ENCODE measurements around the gene USP36.

The USP36 gene

DNA sequence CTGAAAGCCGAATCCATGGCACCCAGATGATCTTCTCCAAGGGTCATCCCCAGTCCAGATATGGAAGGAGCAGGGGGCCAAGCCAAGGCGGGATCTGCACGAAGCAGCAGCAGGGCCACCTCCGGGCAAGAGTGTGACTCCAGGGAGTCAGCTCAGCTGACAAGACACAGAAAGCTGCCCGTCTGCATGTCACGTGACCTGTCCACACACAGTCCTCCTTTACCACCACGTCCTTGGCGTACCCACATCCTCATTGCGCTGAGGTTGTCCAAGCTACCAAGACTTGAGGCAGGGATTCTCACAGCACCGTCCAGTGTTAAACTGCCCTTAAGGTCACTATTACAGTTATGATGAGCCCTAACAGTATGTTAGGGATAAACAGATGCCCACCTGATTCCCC, 47.2 kb downstream of the USP36 start:
- Histone ChIP-seq H3K36me3 (ENCODE audit: control insufficient read depth, insufficient read depth, low read length) (peaks cover 41% of the 10 kb centered on the region), H3K27me3 (ENCODE audit: control insufficient read depth, insufficient read depth, low read length) (no peaks in the 10 kb centered on the region), H3K9me3 (ENCODE audit: control insufficient read depth, insufficient read depth, low read length) (no peaks in the 10 kb centered on the region), H3K4me3 (ENCODE audit: low read depth, low read length) (no peak overlapping the region), H3K9ac (ENCODE audit: low read depth, low read length) (no peak overlapping the region), H3K4me1 (ENCODE audit: control insufficient read depth, insufficient read depth, low read length) (no peaks in the 10 kb centered on the region)

DNA sequence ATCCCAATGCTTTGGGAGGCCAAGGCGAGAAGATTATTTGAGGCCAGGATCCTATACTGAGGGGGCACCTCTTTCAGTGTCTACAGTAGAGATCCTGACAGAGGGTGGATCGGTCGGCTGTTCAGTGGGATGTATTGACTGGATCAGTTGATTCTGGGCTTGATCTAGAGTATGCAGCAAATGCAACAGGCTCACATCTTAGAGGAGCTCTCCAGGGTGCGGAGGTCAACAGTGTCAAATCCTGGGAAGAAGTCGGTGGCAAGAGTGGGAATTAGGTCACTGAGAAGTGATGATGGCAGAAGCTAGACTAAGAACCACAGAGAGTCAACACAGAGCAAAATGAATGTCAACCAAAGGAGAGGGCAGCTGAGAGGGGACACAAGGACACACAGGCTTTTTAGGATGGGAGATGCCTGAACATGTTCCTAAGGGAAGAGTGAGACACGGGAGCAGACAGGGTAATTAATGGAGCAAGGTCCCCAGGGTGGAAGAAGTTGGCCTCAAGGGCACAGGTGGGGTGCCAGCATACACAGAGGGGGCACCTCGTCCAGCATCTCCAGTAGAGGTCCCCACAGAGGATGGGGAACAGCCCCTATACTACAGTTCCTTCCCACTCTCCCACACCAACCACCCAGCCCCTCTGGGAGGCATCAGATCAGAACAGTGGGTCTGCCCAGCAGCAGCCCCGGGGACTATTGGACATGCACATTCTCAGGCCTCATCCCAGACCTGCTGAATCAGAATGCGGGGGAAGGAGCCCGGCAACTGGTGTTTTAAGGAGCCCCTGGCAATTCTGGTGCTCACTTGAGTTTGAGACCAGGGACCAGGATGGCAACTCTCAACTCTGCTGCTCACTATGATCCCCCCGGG, 48.5 kb downstream of the USP36 start:
- H3K9me3 ChIP-seq (ENCODE audit: control insufficient read depth, insufficient read depth, low read length) = no peaks in the 10 kb centered on the region
- H3K36me3 ChIP-seq (ENCODE audit: control insufficient read depth, insufficient read depth, low read length) = peaks cover 28% of the 10 kb centered on the region
- no peaks in the 10 kb centered on the region for H3K4me1 ChIP-seq (ENCODE audit: control insufficient read depth, insufficient read depth, low read length)
- H3K27me3 ChIP-seq (ENCODE audit: control insufficient read depth, insufficient read depth, low read length) = no peaks in the 10 kb centered on the region
- no peak overlapping the region for H3K4me3 ChIP-seq (ENCODE audit: low read depth, low read length)
- H3K9ac ChIP-seq (ENCODE audit: low read depth, low read length) = no peak overlapping the region

DNA sequence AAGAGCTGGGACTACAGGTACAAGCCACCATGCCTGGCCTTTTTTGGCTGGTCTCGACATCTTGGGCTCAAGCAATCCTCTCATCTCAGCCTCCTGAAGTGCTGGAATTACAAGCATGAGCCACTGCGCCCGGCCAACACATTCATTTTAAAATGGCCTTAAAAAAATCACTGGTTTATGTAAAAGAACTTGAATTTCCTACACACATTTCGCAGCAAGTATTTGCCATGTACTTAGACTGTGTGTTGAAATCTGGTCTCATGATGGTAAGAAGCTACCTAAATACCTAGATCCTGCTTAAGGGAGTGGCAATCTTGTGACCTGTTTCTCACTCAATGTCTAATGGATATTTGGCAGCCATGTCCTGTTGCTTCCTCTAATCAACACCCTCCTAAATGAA, 50.1 kb downstream of the USP36 start:
- Histone ChIP-seq H3K9me3 (ENCODE audit: control insufficient read depth, insufficient read depth, low read length) (no peaks in the 10 kb centered on the region), H3K4me3 (ENCODE audit: low read depth, low read length) (no peak overlapping the region), H3K4me1 (ENCODE audit: control insufficient read depth, insufficient read depth, low read length) (no peaks in the 10 kb centered on the region), H3K27me3 (ENCODE audit: control insufficient read depth, insufficient read depth, low read length) (no peaks in the 10 kb centered on the region), H3K36me3 (ENCODE audit: control insufficient read depth, insufficient read depth, low read length) (peaks cover 14% of the 10 kb centered on the region), H3K9ac (ENCODE audit: low read depth, low read length) (no peak overlapping the region)

DNA sequence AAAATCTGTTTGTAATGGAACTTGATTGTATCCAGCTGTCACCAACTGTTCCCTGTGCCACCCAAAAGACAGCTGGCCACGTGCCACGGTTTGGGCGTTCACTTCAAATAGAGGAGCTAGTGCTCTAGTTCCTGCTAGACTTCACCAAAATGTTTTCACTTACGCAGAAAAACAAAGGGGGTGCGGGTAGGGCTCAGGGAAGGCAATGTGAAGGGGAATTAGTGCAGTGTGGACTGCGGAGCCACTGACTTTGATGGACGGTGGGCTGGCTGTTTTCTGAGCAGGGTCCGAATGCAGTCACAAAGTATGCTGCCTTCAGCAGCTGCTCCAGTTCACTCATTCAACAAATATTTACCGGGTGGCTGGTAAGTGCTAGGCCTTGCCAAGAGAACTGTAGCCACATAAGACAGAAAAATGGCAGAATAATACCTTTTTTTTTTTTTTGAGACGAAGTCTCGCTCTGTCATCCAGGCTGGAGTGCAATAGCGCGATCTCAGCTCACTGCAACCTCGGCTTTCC, 50.9 kb downstream of the USP36 start:
- no peaks in the 10 kb centered on the region for H3K27me3 ChIP-seq (ENCODE audit: control insufficient read depth, insufficient read depth, low read length)
- peaks cover 8% of the 10 kb centered on the region for H3K36me3 ChIP-seq (ENCODE audit: control insufficient read depth, insufficient read depth, low read length)
- H3K9ac ChIP-seq (ENCODE audit: low read depth, low read length) = no peak overlapping the region
- H3K4me1 ChIP-seq (ENCODE audit: control insufficient read depth, insufficient read depth, low read length) = peaks cover 2% of the 10 kb centered on the region
- no peaks in the 10 kb centered on the region for H3K9me3 ChIP-seq (ENCODE audit: control insufficient read depth, insufficient read depth, low read length)
- no peak overlapping the region for H3K4me3 ChIP-seq (ENCODE audit: low read depth, low read length)

DNA sequence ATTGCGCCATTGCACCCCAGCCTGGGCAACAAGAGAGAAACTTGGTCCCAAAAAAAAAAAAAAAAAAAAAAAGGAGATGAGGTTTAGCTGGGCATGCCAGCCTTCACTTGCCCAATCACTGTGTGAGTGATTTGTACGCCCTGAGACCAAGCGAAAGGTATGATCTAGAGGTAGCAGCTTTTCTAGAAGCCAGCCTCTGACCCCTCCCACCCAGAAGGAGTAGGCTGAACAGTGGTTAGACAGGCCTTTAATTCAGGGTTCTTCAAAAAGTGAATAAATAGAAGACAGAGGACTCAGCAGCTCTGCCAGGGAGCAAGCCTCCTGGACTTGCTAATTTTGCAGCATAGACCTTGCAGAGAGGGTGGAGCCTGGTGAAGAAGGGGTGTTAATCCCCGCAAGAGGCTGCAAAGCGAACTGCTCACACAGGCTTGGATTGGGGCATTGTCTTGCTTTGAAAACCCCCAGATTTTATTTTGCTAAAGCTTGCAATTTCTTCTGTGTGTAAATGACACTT, 51.4 kb downstream of the USP36 start:
- H3K9me3 ChIP-seq (ENCODE audit: control insufficient read depth, insufficient read depth, low read length) = no peaks in the 10 kb centered on the region

DNA sequence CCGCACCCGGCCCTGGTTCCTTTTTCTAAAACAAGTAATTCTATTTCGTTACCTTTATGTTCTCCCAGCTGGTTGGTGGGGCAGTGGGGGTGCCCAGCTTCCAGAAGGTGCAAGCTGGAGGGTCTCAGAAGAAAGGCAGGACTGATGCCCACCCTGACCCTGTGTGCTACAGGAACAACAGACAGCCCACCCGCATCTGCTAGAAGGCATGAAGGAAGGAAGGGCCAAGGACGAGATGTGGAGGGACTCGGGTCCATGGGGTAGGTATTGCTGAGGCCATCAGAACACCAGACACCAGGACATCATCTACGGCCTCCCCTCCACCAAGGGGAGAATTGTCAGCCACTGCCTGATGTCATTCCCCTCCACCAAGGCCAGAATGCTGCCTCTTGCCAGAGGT, 52.2 kb downstream of the USP36 start:
- H3K27me3 ChIP-seq (ENCODE audit: control insufficient read depth, insufficient read depth, low read length) = no peaks in the 10 kb centered on the region
- no peak overlapping the region for H3K9ac ChIP-seq (ENCODE audit: low read depth, low read length)
- no peak overlapping the region for H3K4me3 ChIP-seq (ENCODE audit: low read depth, low read length)
- peaks cover 2% of the 10 kb centered on the region for H3K4me1 ChIP-seq (ENCODE audit: control insufficient read depth, insufficient read depth, low read length)
- no peaks in the 10 kb centered on the region for H3K9me3 ChIP-seq (ENCODE audit: control insufficient read depth, insufficient read depth, low read length)
- H3K36me3 ChIP-seq (ENCODE audit: control insufficient read depth, insufficient read depth, low read length) = peaks cover 4% of the 10 kb centered on the region

More for the DNA sequence above, 51.4 kb downstream of the USP36 start:
- Histone ChIP-seq H3K36me3 (ENCODE audit: control insufficient read depth, insufficient read depth, low read length) (peaks cover 4% of the 10 kb centered on the region), H3K27me3 (ENCODE audit: control insufficient read depth, insufficient read depth, low read length) (no peaks in the 10 kb centered on the region), H3K4me1 (ENCODE audit: control insufficient read depth, insufficient read depth, low read length) (peaks cover 2% of the 10 kb centered on the region), H3K4me3 (ENCODE audit: low read depth, low read length) (no peak overlapping the region), H3K9ac (ENCODE audit: low read depth, low read length) (no peak overlapping the region)

DNA sequence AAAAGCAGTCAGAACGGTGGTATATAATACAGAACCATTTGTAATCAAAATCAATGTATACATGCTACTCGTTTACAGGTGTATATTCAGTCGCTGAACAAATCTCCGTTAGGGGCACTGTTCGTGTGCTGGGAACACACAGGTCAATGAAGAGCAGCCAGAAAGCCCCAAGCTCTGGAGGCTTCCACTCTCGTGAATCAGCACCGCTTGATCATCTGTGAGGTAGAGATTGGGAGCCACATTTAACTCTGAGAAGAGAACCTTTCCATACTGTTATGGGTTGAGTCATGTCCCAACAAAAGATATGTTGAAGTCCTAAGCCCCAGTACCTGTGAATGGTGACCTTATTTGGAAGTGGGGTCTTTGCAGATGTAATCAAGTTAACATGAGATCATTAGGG, 53.2 kb downstream of the USP36 start:
- H3K9ac ChIP-seq (ENCODE audit: low read depth, low read length) = no peak overlapping the region
- H3K9me3 ChIP-seq (ENCODE audit: control insufficient read depth, insufficient read depth, low read length) = no peaks in the 10 kb centered on the region
- peaks cover 2% of the 10 kb centered on the region for H3K4me1 ChIP-seq (ENCODE audit: control insufficient read depth, insufficient read depth, low read length)
- H3K4me3 ChIP-seq (ENCODE audit: low read depth, low read length) = no peak overlapping the region
- no peaks in the 10 kb centered on the region for H3K27me3 ChIP-seq (ENCODE audit: control insufficient read depth, insufficient read depth, low read length)
- peaks cover 4% of the 10 kb centered on the region for H3K36me3 ChIP-seq (ENCODE audit: control insufficient read depth, insufficient read depth, low read length)

DNA sequence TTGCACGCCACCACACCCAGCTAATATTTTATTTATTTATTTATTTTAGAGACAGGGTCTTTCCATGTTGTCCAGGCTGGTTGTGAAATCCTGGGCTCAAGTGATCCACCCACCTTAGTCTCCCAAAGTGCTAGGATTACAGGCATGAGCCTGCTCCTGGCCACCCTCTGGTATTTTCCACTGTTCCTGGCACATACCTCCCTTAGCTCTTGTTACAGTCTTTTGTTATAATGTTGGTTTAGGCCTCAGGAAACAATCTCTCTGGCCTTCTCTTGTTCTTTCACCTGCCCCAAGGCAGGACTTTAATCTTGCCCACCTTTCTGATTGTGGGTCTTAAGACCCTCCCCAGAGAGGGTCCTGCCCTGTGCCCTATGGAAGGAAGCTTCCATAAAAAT, 55.0 kb downstream of the USP36 start:
- Histone ChIP-seq H3K36me3 (ENCODE audit: control insufficient read depth, insufficient read depth, low read length) (peaks cover 4% of the 10 kb centered on the region), H3K9ac (ENCODE audit: low read depth, low read length) (no peak overlapping the region), H3K27me3 (ENCODE audit: control insufficient read depth, insufficient read depth, low read length) (peaks cover 2% of the 10 kb centered on the region), H3K4me1 (ENCODE audit: control insufficient read depth, insufficient read depth, low read length) (peaks cover 2% of the 10 kb centered on the region), H3K4me3 (ENCODE audit: low read depth, low read length) (no peak overlapping the region), H3K9me3 (ENCODE audit: control insufficient read depth, insufficient read depth, low read length) (no peaks in the 10 kb centered on the region)

DNA sequence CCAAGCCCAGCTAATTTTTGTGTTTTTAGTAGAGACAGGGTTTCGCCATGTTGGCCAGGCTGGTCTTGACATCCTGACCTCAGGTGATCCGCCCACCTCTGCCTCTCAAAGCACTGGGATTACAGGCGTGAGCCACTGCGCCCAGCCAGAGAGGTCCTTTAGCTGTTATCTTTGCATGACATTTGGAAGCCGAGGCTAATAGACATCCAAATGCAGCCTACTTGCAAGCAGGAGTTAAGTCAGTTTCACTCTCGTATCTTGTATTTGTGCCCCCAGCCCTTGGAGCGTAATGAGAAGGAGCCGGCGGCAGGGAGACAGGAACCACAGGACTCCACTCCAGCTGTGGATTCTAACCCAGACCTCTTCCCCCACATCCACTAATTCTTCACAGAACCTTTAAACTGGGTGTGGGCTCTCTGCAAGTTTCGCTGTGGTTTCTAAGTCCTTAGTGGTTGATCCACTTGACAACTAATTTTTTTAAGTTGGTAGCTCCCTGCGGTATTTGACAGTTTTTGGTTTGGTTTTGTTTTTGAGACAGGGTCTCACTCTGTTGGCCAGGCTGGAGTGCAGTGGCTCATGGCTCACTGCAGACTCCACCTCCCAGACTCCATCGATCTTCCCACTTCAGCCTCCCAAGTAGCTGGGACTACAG, 55.5 kb downstream of the USP36 start:
- Histone ChIP-seq H3K9me3 (ENCODE audit: control insufficient read depth, insufficient read depth, low read length) (no peaks in the 10 kb centered on the region), H3K27me3 (ENCODE audit: control insufficient read depth, insufficient read depth, low read length) (peaks cover 2% of the 10 kb centered on the region), H3K4me1 (ENCODE audit: control insufficient read depth, insufficient read depth, low read length) (peaks cover 2% of the 10 kb centered on the region), H3K9ac (ENCODE audit: low read depth, low read length) (no peak overlapping the region), H3K4me3 (ENCODE audit: low read depth, low read length) (no peak overlapping the region), H3K36me3 (ENCODE audit: control insufficient read depth, insufficient read depth, low read length) (peaks cover 4% of the 10 kb centered on the region)

DNA sequence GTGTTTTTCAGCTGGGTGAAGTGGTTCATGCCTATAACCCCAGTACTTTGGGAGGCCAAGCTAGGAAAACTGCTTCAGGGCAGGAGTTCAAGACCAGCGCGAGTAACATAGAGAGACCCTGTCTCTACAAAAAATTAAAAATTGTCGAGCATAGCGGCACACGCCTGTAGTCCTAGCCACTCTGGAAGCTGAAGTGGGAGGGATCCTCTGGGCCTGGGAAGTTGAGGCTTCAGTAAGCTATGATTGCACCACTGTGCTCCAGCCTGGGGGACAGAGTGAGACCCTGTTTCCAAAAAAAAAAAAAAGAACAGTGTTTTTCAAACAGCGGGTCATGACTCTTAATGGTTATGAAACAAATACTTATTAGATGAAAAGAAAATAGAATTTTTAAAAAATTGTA, 56.3 kb downstream of the USP36 start:
- Histone ChIP-seq H3K4me1 (ENCODE audit: control insufficient read depth, insufficient read depth, low read length) (peaks cover 2% of the 10 kb centered on the region), H3K9ac (ENCODE audit: low read depth, low read length) (no peak overlapping the region), H3K27me3 (ENCODE audit: control insufficient read depth, insufficient read depth, low read length) (peaks cover 2% of the 10 kb centered on the region), H3K9me3 (ENCODE audit: control insufficient read depth, insufficient read depth, low read length) (no peaks in the 10 kb centered on the region), H3K4me3 (ENCODE audit: low read depth, low read length) (no peak overlapping the region), H3K36me3 (ENCODE audit: control insufficient read depth, insufficient read depth, low read length) (peaks cover 4% of the 10 kb centered on the region)

DNA sequence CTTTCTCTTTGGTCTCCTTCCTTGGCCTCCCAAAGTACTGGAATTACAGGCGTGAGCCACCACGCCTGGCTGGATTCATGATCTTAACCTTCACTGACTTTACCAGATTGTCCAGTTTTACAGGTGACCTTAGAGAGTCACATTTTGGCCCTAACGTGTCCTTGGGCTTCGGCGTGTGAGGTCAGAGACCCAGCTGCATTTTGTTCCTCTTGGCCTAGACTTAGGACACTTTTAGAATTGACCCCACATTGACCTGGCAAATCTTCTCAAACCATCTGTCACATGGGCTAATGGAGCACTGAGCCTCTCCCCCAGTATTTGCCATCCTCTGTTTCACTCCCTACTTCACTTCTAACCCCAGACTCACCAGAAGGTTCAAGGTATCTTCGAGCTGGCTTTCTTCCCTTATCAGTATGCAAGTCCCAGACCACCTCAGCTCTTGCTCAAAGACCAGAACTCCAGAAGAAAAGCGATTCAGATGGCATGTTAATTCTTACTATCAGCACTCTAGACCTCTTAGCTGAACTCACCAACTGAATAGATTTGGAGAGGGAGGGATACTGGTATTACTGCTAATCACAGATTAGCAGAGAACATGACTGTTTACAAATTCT, 56.8 kb downstream of the USP36 start:
- Histone ChIP-seq H3K9me3 (ENCODE audit: control insufficient read depth, insufficient read depth, low read length) (no peaks in the 10 kb centered on the region), H3K4me1 (ENCODE audit: control insufficient read depth, insufficient read depth, low read length) (peaks cover 2% of the 10 kb centered on the region), H3K4me3 (ENCODE audit: low read depth, low read length) (no peak overlapping the region), H3K9ac (ENCODE audit: low read depth, low read length) (no peak overlapping the region), H3K36me3 (ENCODE audit: control insufficient read depth, insufficient read depth, low read length) (peaks cover 4% of the 10 kb centered on the region), H3K27me3 (ENCODE audit: control insufficient read depth, insufficient read depth, low read length) (peaks cover 2% of the 10 kb centered on the region)
